ENCODE results near the gene INSYN1.
"Not testable (repeated sequence)": the region's sequence is repeated elsewhere in the genome, so short reads cannot be mapped to it uniquely, and the experiment has no call there.

Gene INSYN1

DNA sequence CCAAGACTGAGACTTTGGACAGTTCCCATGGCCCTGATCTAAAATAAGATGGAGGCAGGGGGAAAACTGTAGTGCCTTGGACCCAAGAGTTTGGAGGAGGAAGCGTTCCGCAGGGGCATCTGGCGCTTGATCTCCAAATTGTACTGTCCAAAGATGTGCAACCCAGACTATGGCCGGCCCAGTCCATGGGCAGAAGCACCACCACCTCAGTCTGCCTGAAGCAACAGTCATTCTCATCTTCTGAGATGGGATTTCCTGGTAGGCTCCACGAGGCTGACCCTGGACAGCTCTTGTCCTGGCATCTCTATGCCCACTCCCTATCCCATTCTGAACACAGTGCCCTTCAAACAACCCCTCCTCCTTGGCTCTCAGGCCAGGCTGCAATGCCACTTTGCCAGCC lies 3.6 kb downstream of the INSYN1 start:
- no peak overlapping the region for H3K9ac ChIP-seq (ENCODE audit: low read depth, low read length)
- H3K36me3 ChIP-seq (ENCODE audit: insufficient read depth, low read length): no peaks in the 10 kb centered on the region
- H3K9me3 ChIP-seq (ENCODE audit: control insufficient read depth, insufficient read depth, low read length): no peaks in the 10 kb centered on the region
- H3K4me1 ChIP-seq (ENCODE audit: insufficient read depth, low read length): peaks cover 29% of the 10 kb centered on the region

DNA sequence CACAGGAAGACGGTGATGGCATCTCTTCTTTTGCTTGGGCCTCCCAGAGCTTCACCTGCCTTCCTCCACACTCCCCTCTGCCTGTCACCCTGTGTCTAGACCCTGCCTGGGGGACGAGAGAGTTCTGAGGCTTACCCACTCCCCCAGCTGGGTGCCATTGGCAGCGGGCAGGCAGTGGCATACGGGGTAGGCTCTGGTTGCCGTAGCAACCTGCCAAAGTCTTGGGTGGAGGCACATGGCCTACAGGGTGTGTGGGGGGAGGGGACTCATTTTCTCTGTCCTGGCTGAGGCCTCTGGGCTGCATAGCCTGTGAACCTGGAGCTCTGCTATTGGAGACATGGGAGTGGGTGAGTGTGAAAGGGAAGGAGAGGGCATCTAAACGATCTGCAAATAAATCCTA lies 4.4 kb downstream of the INSYN1 start:
- Histone ChIP-seq H3K9ac (ENCODE audit: low read depth, low read length) (no peak overlapping the region), H3K36me3 (ENCODE audit: insufficient read depth, low read length) (no peaks in the 10 kb centered on the region), H3K4me1 (ENCODE audit: insufficient read depth, low read length) (peaks cover 29% of the 10 kb centered on the region), H3K9me3 (ENCODE audit: control insufficient read depth, insufficient read depth, low read length) (no peaks in the 10 kb centered on the region)

DNA sequence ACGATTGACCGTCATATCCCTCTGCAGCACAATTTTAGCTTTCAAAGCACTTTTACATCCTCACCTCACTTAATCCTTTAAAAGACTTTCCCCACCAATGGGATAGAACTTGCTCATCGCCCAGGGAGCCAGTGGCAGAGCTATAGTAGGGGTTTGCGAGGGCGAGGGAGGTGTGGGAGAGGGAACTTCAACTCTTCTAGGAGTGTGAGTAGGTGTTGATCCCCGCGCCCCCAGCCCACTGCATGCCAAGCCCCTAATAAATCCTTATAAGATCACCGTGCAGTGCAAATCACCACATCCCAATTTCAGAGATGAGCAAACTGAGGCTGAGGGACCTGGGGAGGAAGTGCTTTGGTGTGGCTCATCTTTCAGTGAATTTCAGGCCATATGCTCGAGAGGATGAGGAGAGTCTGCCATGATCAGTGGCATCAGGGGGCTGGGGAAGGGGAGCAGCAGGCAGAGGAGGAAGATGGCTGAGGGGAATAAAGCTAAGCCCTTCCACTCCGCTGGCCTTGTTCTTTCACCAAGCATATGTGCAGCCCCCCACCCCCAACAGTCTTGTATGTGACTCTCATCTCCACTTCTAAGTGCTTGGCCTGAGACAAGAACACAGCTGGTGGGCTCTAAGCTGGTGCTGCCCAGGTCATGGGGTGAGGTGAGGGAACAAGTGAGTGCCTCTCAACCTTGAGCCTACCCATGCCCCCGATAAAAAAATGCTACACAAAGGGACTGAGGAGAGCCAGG lies 5.1 kb downstream of the INSYN1 start:
- Histone ChIP-seq H3K9ac (ENCODE audit: low read depth, low read length) (no peak overlapping the region), H3K9me3 (ENCODE audit: control insufficient read depth, insufficient read depth, low read length) (no peaks in the 10 kb centered on the region), H3K36me3 (ENCODE audit: insufficient read depth, low read length) (no peaks in the 10 kb centered on the region), H3K4me1 (ENCODE audit: insufficient read depth, low read length) (peaks cover 31% of the 10 kb centered on the region)

DNA sequence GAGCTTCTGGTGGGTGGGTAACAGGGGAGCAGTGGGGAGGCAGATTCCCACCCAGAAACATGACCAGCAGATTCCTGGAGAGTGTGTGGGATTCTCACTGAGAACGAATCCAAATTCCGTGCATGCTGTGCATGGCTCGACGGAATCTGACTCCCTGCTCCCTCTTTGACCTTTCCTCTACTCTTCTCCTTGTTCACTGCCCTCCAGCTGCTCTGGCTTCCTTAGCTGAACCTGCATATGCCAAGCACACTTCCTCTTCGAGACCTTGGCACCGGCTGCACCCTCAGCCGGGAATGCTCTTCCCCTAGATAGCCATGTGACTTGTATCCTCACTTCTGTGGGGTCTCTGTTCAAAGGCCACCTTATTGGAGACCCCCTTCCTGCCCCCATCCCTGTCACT lies 6.3 kb downstream of the INSYN1 start:
- Histone ChIP-seq H3K4me1 (ENCODE audit: insufficient read depth, low read length) (peaks cover 37% of the 10 kb centered on the region), H3K9ac (ENCODE audit: low read depth, low read length) (no peak overlapping the region), H3K36me3 (ENCODE audit: insufficient read depth, low read length) (no peaks in the 10 kb centered on the region), H3K9me3 (ENCODE audit: control insufficient read depth, insufficient read depth, low read length) (no peaks in the 10 kb centered on the region)

DNA sequence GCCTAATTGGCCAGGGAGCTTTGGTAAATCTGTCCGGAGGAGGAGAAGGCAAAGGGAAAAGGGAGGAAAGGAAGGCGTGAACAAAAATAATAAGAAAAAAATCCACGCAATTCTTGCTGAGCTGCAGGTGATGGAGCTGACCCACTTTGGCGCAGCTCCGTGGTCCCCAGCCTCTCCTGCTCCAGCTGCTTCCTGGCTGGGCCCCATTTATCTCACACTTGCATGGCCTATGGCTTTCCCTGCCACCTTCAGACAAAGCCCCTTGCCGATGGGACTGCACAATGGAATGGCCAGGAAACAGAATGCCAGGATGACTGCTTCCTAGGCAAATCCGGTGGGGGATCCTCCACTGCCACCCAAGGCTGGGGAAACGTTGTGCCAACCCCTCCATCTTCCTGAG lies 6.9 kb downstream of the INSYN1 start:
- H3K9me3 ChIP-seq (ENCODE audit: control insufficient read depth, insufficient read depth, low read length): no peaks in the 10 kb centered on the region
- H3K36me3 ChIP-seq (ENCODE audit: insufficient read depth, low read length): no peaks in the 10 kb centered on the region
- no peak overlapping the region for H3K9ac ChIP-seq (ENCODE audit: low read depth, low read length)
- peaks cover 37% of the 10 kb centered on the region for H3K4me1 ChIP-seq (ENCODE audit: insufficient read depth, low read length)

DNA sequence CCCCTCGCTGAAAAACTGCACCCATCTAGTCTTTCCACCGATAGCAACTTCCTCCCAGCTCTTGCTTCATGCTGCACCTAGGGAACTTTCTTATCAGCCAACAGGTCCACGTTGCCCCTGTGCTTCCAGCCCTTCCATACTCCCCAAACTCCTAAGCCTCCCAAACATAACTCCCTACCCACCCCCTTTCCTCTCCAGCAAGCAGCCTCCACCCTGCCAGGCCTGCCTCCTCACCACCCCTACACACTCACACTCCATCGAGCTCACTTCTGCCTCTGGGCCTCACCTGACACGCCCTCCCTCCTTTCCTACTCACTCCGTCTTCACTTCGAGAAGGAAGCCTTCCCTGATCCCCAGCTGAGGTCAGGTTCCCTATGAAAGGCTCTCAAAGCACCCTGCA lies 8.1 kb downstream of the INSYN1 start:
- peaks cover 37% of the 10 kb centered on the region for H3K4me1 ChIP-seq (ENCODE audit: insufficient read depth, low read length)
- no peaks in the 10 kb centered on the region for H3K9me3 ChIP-seq (ENCODE audit: control insufficient read depth, insufficient read depth, low read length)
- H3K9ac ChIP-seq (ENCODE audit: low read depth, low read length): no peak overlapping the region
- H3K36me3 ChIP-seq (ENCODE audit: insufficient read depth, low read length): no peaks in the 10 kb centered on the region

DNA sequence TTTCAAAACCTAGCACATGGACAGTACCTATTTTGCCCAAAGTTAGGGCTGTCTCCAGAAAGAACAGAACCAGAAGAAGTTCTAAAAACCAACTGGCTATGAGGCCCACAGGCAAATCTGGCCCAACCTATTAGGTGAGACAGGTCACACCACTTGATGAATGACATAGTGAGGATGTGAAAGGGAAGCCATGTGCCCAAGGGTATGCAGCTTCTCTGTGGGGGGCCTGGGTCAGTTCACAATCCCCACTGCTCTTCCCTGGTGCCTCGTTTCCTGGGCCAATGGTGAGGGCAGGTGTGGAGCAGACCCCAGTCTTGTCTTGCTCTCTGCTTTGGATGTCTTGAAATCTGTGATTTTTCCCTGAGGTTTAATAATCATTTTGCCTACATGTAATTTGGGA lies 8.9 kb downstream of the INSYN1 start:
- no peaks in the 10 kb centered on the region for H3K9me3 ChIP-seq (ENCODE audit: control insufficient read depth, insufficient read depth, low read length)
- peaks cover 37% of the 10 kb centered on the region for H3K4me1 ChIP-seq (ENCODE audit: insufficient read depth, low read length)
- H3K36me3 ChIP-seq (ENCODE audit: insufficient read depth, low read length): no peaks in the 10 kb centered on the region
- H3K9ac ChIP-seq (ENCODE audit: low read depth, low read length): no peak overlapping the region

DNA sequence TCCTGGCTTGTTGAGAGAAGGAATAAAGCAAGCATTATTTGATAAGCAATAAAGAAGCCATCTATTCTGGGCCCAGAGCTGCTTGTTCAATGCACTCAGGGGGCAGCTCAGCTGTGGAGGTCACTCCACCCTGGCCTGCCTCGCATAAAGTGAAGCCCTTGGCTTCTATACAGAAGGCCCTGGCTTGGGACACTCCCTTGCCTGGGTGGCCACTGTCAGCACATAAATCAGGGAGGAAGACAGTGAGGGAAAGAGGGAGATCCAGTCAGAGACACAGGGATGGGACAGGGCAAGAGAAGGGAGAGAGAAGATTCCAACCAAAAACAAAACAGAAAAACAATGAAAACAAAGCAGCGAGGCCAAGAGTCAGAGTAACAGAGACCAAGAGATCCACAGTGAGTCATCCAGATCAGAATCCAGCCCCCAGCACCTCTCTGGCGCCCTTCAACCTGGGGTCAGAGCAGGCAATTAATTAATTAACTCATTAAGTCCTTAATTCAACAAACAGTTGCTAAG lies 11.8 kb downstream of the INSYN1 start:
- peaks cover 28% of the 10 kb centered on the region for H3K4me1 ChIP-seq (ENCODE audit: insufficient read depth, low read length)
- H3K36me3 ChIP-seq (ENCODE audit: insufficient read depth, low read length): no peaks in the 10 kb centered on the region
- no peak overlapping the region for H3K9ac ChIP-seq (ENCODE audit: low read depth, low read length)
- H3K9me3 ChIP-seq (ENCODE audit: control insufficient read depth, insufficient read depth, low read length): no peaks in the 10 kb centered on the region

DNA sequence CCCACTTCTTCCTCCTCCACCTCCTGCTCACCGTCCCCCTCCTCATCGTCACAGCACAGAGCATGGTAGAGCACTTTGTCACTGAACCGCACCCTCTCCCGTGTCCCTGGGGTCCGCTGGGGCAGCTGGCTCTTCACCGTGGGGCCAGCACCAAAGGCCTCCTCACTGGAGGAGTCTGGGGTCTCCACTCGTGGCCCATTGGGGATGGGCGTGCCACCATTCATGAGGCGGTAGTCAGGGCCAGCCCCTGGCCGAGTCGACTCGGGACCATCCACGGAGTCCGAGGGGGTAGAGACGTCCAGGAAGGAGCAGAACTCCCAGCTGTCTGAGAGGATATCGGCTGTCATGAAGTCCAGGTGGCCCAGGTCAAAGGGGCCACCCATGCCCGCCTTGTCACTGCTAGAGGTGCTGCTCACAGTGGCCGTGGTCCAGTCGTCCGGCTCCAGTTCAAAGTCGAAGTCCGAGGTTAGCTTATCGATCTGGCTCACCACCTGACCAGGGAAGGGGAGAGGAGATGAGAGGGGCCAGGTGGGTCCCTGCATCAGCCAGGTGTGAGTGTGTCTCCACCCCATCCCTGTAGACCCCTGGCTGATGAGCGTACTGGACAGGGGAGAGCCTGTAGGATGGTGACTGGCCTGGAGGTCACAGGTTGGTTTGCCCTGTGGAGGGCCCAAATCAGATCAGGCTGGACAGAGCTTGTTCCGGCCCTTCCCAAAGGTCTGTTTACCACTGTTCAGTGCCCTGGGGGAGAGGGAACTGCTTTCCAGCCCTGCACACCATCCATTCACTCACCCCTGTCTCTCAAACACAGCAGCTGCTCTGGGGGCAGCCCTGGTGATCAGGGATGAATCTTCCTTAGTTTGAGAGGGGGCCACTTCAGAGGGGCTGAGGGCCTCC lies 12.8 kb downstream of the INSYN1 start:
- no peak overlapping the region for H3K9ac ChIP-seq (ENCODE audit: low read depth, low read length)
- no peaks in the 10 kb centered on the region for H3K9me3 ChIP-seq (ENCODE audit: control insufficient read depth, insufficient read depth, low read length)
- H3K4me1 ChIP-seq (ENCODE audit: insufficient read depth, low read length): peaks cover 26% of the 10 kb centered on the region
- H3K36me3 ChIP-seq (ENCODE audit: insufficient read depth, low read length): no peaks in the 10 kb centered on the region

DNA sequence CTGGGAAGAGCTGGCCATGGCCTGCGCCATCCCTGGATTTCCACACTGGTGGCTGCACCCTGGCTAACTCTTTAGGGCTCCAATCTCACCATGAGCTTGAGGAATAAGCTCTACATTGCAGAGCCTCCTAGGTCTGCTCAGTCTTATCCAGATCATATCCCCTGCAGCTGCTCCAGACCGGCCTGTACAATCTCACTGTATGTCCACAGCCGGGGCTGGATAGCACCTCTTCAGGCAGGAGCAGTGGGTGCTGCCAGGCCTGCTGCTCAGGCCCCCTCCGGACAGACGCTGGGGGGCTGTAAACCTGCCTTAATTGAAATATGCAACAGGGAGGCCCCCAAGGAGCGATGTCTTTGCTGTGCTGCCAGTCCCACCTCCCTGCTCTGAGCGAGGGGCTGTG lies 15.6 kb downstream of the INSYN1 start:
- no peaks in the 10 kb centered on the region for H3K36me3 ChIP-seq (ENCODE audit: insufficient read depth, low read length)
- peaks cover under 1% of the 10 kb centered on the region; the same call in 1 of the 2 replicates for H3K4me1 ChIP-seq (ENCODE audit: insufficient read depth, low read length)
- no peak overlapping the region for H3K9ac ChIP-seq (ENCODE audit: low read depth, low read length)
- no peaks in the 10 kb centered on the region for H3K9me3 ChIP-seq (ENCODE audit: control insufficient read depth, insufficient read depth, low read length)

DNA sequence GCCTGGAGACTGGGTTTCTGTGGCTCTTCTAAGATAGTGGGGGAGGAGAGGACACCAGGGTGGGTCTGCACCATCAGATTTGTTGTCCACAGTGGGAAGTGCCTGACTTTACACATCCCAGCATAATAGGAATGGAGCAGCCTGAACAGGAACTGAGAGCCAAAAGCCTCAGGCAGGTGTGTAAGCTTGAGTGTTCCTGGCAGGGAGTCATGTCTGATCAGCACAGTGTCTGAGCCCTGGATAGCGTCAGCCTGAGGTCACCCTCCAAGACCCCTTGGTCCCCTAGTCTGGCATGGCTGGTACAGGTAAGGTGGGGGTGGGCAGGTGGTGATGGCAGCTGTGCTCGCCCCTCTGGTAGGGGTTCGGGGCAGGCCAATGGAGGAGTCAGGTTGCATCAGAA lies 20.2 kb downstream of the INSYN1 start:
- Histone ChIP-seq H3K36me3 (ENCODE audit: insufficient read depth, low read length) (no peaks in the 10 kb centered on the region), H3K9me3 (ENCODE audit: control insufficient read depth, insufficient read depth, low read length) (no peaks in the 10 kb centered on the region), H3K9ac (ENCODE audit: low read depth, low read length) (no peak overlapping the region), H3K4me1 (ENCODE audit: insufficient read depth, low read length) (no peaks in the 10 kb centered on the region; the same call in 1 of the 2 replicates)

DNA sequence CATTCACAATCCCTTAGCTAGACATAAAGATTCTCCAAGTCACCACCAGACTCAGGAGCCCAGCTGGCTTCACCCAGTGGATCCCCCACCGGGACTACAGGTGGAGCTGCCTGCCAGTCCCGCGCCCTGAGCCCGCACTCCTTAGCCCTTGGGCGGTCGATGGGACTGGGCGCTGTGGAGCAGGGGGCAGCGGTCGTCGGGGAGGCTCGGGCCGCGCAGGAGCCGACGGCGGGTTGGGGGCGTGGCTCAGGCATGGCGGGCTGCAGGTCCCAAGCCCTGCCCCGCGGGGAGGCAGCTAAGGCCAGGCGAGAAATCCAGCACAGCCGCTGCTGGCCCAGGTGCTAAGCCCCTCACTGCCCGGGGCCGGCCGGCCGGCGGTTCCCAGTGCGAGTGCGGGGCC lies 21.1 kb downstream of the INSYN1 start:
- H3K36me3 ChIP-seq (ENCODE audit: insufficient read depth, low read length); H3K9ac ChIP-seq (ENCODE audit: low read depth, low read length); H3K9me3 ChIP-seq (ENCODE audit: control insufficient read depth, insufficient read depth, low read length); H3K4me1 ChIP-seq (ENCODE audit: insufficient read depth, low read length): not testable (repeated sequence)

DNA sequence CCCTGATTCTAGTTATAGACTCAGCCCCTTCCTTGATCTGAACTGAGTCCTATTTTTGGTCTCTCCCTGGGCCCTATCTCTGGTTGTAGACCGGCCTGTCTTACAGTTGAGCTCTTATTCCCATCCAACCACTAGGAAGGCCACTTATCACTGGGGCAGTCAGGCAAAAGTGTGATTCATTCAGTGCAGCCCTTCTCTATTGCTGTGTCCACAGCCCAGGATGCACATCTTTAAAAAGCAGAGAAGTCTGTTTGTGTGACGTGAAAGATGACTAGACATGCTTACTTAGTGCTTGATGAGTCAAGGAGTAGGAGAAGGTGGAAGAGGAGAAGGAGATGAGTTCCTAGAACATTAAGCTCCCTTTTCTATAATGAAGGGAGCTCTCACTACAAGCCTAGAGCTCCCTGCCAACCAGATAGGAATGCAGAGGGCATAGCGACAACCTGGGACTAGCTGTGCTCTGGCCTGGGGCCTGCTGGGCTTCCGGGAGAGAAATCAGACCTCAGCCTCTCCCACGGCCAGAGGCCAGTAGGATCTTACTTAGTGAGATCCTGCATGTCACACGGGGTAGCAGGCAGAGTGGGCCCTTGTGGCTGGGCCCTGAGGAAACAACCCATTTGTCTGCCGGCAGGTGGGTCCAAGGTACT lies 25.7 kb downstream of the INSYN1 start:
- Histone ChIP-seq H3K4me1 (ENCODE audit: insufficient read depth, low read length) (no peaks in the 10 kb centered on the region; the same call in 1 of the 2 replicates), H3K9me3 (ENCODE audit: control insufficient read depth, insufficient read depth, low read length) (no peaks in the 10 kb centered on the region), H3K9ac (ENCODE audit: low read depth, low read length) (no peak overlapping the region), H3K36me3 (ENCODE audit: insufficient read depth, low read length) (no peaks in the 10 kb centered on the region)

DNA sequence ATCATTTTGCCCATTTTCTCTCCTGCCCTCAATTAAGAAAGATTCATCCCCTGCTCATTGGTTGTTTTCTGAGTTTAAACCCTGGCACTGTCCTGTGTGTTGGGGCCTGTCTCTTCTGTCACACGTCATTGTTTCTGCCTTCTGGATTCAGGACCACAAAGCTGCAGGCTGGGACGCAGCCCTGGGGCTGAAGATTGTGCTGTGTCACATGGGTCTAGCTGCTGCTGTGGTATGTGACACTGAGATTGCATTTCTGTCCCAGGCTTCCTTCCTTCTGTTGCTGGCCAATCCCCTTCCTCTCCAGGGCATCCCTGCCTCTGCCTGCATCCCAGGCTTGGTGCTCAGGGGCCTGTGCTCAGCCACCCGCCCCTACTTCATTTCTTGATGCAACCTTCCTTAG lies 28.9 kb downstream of the INSYN1 start:
- Histone ChIP-seq H3K9ac (ENCODE audit: low read depth, low read length) (no peak overlapping the region), H3K4me1 (ENCODE audit: insufficient read depth, low read length) (peaks cover 4% of the 10 kb centered on the region; the same call in 1 of the 2 replicates), H3K36me3 (ENCODE audit: insufficient read depth, low read length) (no peaks in the 10 kb centered on the region)

More for the DNA sequence above, 28.9 kb downstream of the INSYN1 start:
- no peaks in the 10 kb centered on the region for H3K9me3 ChIP-seq (ENCODE audit: control insufficient read depth, insufficient read depth, low read length)
